Stimulated activated CD8-positive, alpha-beta memory T cell treated with anti-CD3 and anti-CD28 coated beads, Interleukin-12 subunit alpha, Interleukin-12 subunit beta, amount 100 ng/mL, for 1 hour (primary cell): ENCODE measurements around the gene TSPAN31.
"Not testable (repeated sequence)": the region's sequence is repeated elsewhere in the genome, so short reads cannot be mapped to it uniquely, and the experiment has no call there.

Experiments
- DNase-seq: peaks from one replicate; pipeline ENCODE4 v3.0.0-alpha.2; 2020; ENCODE audit warnings: low read depth

TSPAN31 gene

GRCh38 chr12:57744777-57745484 lies at the start of gene TSPAN31:
TSPAN31 (plus strand) TSS chr12:57745039; CDS start chr12:57745155, 116 bp downstream.
- DNase-seq, result peak; percentile 92

- DNase-seq, result no peak
These were observed 48.9 kb upstream of the TSPAN31 start for GRCh38 chr12:57695770-57696432.

- DNase-seq, result no peak
These were observed 47.8 kb upstream of the TSPAN31 start for GRCh38 chr12:57697076-57697475.

- DNase-seq, result no peak
These were observed 46.4 kb upstream of the TSPAN31 start for GRCh38 chr12:57698414-57698813.

- no peak for DNase-seq
These were observed 44.5 kb upstream of the TSPAN31 start for GRCh38 chr12:57700317-57700716.

GRCh38 chr12:57707250-57707649 lies 37.6 kb upstream of the TSPAN31 start:
- no peak for DNase-seq

- DNase-seq, result no peak
These were observed 36.5 kb upstream of the TSPAN31 start for GRCh38 chr12:57708296-57708695.

- no peak for DNase-seq
These were observed 32.1 kb upstream of the TSPAN31 start for GRCh38 chr12:57712701-57713100.

- DNase-seq, result no peak
These were observed 31.6 kb upstream of the TSPAN31 start for GRCh38 chr12:57713209-57713608.

- DNase-seq, result not testable (repeated sequence)
These were observed 29.6 kb upstream of the TSPAN31 start for GRCh38 chr12:57715036-57715748.

- no peak for DNase-seq
These were observed 29.1 kb upstream of the TSPAN31 start for GRCh38 chr12:57715786-57716185.

GRCh38 chr12:57716305-57716704 lies 28.5 kb upstream of the TSPAN31 start:
- DNase-seq, result no peak

- DNase-seq, result no peak
These were observed 27.7 kb upstream of the TSPAN31 start for GRCh38 chr12:57717131-57717530.

- no peak for DNase-seq
These were observed 26.8 kb upstream of the TSPAN31 start for GRCh38 chr12:57717846-57718640.

- no peak for DNase-seq
These were observed 26.0 kb upstream of the TSPAN31 start for GRCh38 chr12:57718641-57719528.

- no peak for DNase-seq
These were observed 24.8 kb upstream of the TSPAN31 start for GRCh38 chr12:57719777-57720605.

- DNase-seq, result no peak
These were observed 23.9 kb upstream of the TSPAN31 start for GRCh38 chr12:57720606-57721595.

GRCh38 chr12:57721846-57722608 lies 22.8 kb upstream of the TSPAN31 start:
- not testable (repeated sequence) for DNase-seq
